ENCODE data around the gene DCAF7. TPM values are rescaled to one million over a fixed set of nuclear protein-coding genes. Genes with fewer than 3 reads are reported as not detected.

DCAF7 gene
- total RNA-seq, 3 donors from 2014 or later: 23.0 to 29.6 (median 27.2) TPM

GRCh38 chr17:63563339-63563738 lies 13.1 kb downstream of the DCAF7 start:
- H3K4me1 ChIP-seq: no peaks in the 10 kb centered on the region
- no peak for TF ChIP-seq POLR2A (IDR thresholded peaks at IDR 0.05)
- no peak for TF ChIP-seq CTCF (IDR thresholded peaks at IDR 0.05)
- no peak for TF ChIP-seq POLR2AphosphoS5 (IDR thresholded peaks at IDR 0.05)

GRCh38 chr17:63564562-63564961 lies 14.3 kb downstream of the DCAF7 start:
- DNase-seq (ENCODE audit: low spot score in 2 of 2): no peak
- H3K27ac ChIP-seq: no peak overlapping the region
- TF ChIP-seq POLR2AphosphoS5 (IDR thresholded peaks at IDR 0.05) (no peak), CTCF (IDR thresholded peaks at IDR 0.05) (no peak)
- intact Hi-C loops (cut with DNase I; ENCODE audit: low total_unique reads): no loop called here
- H3K9me3 ChIP-seq: no peaks in the 10 kb centered on the region
- H3K36me3 ChIP-seq: no peaks in the 10 kb centered on the region
- no peaks in the 10 kb centered on the region for H3K4me1 ChIP-seq
- no peaks in the 10 kb centered on the region for H3K27me3 ChIP-seq
- H3K4me3 ChIP-seq: no peak overlapping the region

More at GRCh38 chr17:63563339-63563738, 13.1 kb downstream of the DCAF7 start:
- intact Hi-C loops (cut with DNase I; ENCODE audit: low total_unique reads): no loop called here
- no peak overlapping the region for H3K27ac ChIP-seq
- H3K27me3 ChIP-seq: no peaks in the 10 kb centered on the region
- H3K36me3 ChIP-seq: no peaks in the 10 kb centered on the region
- H3K4me3 ChIP-seq: no peak overlapping the region
- no peak for DNase-seq (ENCODE audit: low spot score in 2 of 2)
- H3K9me3 ChIP-seq: no peaks in the 10 kb centered on the region

GRCh38 chr17:63567229-63567628 lies 17.0 kb downstream of the DCAF7 start:
- TF ChIP-seq POLR2A (IDR thresholded peaks at IDR 0.05) (no peak), CTCF (IDR thresholded peaks at IDR 0.05) (no peak), POLR2AphosphoS5 (IDR thresholded peaks at IDR 0.05) (no peak)
- no peaks in the 10 kb centered on the region for H3K36me3 ChIP-seq
- H3K27ac ChIP-seq: no peak overlapping the region
- intact Hi-C loops (cut with DNase I; ENCODE audit: low total_unique reads): no loop called here
- no peaks in the 10 kb centered on the region for H3K9me3 ChIP-seq
- no peaks in the 10 kb centered on the region for H3K4me1 ChIP-seq
- DNase-seq (ENCODE audit: low spot score in 2 of 2): no peak
- H3K4me3 ChIP-seq: no peak overlapping the region
- H3K27me3 ChIP-seq: no peaks in the 10 kb centered on the region

GRCh38 chr17:63568563-63568962 lies 18.3 kb downstream of the DCAF7 start:
- no peaks in the 10 kb centered on the region for H3K4me1 ChIP-seq
- intact Hi-C loops (cut with DNase I; ENCODE audit: low total_unique reads): no loop called here
- DNase-seq (ENCODE audit: low spot score in 2 of 2): no peak
- no peak overlapping the region for H3K4me3 ChIP-seq
- no peak overlapping the region for H3K27ac ChIP-seq
- no peaks in the 10 kb centered on the region for H3K9me3 ChIP-seq
- H3K36me3 ChIP-seq: no peaks in the 10 kb centered on the region
- no peaks in the 10 kb centered on the region for H3K27me3 ChIP-seq
- no peak for TF ChIP-seq POLR2AphosphoS5 (IDR thresholded peaks at IDR 0.05)
- no peak for TF ChIP-seq POLR2A (IDR thresholded peaks at IDR 0.05)
- TF ChIP-seq CTCF (IDR thresholded peaks at IDR 0.05): no peak

GRCh38 chr17:63571632-63572310 lies 21.5 kb downstream of the DCAF7 start:
- no peaks in the 10 kb centered on the region for H3K36me3 ChIP-seq
- H3K4me3 ChIP-seq: no peak overlapping the region
- intact Hi-C loops (cut with DNase I; ENCODE audit: low total_unique reads): no loop called here
- TF ChIP-seq CTCF (IDR thresholded peaks at IDR 0.05) (no peak), POLR2AphosphoS5 (IDR thresholded peaks at IDR 0.05) (no peak), POLR2A (IDR thresholded peaks at IDR 0.05) (no peak)
- no peaks in the 10 kb centered on the region for H3K4me1 ChIP-seq
- H3K27me3 ChIP-seq: no peaks in the 10 kb centered on the region
- no peak overlapping the region for H3K27ac ChIP-seq
- no peaks in the 10 kb centered on the region for H3K9me3 ChIP-seq
- no peak for DNase-seq (ENCODE audit: low spot score in 2 of 2)

All from breast epithelium (tissue), 4 donors.